Measurements from ENCODE around the gene VAC14.

DNA sequence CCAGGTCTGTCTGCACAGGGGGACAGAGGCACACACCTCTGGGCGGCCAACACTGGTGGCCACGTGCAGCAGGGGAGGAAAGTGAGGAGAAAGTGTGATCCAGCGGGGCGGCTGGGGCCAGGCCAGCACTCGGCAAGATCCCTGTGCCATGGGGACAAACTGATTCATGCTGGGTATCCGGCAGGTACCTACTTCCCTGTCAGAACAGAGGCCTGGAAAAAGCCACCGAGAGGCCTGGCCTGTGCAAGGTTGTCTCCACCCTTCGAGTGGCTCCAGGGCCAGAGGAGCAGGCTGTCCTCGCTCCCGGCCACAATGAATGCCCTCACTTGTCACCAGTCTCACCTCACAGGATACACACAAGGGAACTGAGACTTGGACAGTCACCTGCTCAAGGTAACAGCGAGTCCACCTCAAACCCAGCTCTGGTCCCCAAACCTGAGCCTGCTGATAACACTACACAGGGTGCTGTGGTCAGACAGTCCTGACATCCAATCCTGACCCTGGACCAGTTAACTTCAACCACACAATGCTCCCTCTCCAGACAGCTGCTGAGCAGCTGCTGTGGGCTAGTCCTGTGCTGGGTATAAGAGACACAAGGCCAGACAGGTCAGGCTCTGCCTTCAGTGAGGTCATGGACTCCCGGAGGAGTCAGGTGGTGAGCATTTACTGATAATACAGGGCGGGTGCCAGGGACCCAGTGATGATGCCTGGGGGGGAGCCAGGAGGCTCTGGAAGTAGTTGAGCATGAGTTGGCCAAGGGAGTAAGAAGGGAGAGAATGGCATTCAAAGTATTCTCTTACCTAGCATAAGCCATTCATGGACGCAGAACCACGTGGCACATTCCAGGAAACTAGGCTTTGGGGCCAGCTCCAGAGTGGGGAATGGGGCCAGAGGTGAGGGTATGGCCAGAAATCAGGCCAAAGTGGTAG lies 53.0 kb downstream of the VAC14 start:
- TF ChIP-seq POLR2A (IDR thresholded peaks at IDR 0.05; ENCODE audit: low read depth, low read length) = no peak
- TF ChIP-seq POLR2AphosphoS5 (IDR thresholded peaks at IDR 0.05; ENCODE audit: low read depth, low read length) = no peak
- no peak for TF ChIP-seq TAF1 (IDR thresholded peaks at IDR 0.05; ENCODE audit: borderline replicate concordance, low read depth, low read length)
